ENCODE data around the gene ERRFI1. TPM values are rescaled to one million over a fixed set of nuclear protein-coding genes. Genes with fewer than 3 reads are reported as not detected.

ERRFI1 gene
- total RNA-seq, 1 donor from 2014 or later, result 92.8 TPM

- no peak for TF ChIP-seq CTCF (IDR thresholded peaks at IDR 0.05)
- ATAC-seq (no peak), DNase-seq (no peak)
- no peaks in the 10 kb centered on the region for H3K9me3 ChIP-seq
- peaks cover 4% of the 10 kb centered on the region for H3K4me1 ChIP-seq
- no peaks in the 10 kb centered on the region for H3K27me3 ChIP-seq
- no peaks in the 10 kb centered on the region for H3K36me3 ChIP-seq
- intact Hi-C loops (cut with DNase I), result no loop called here
- H3K27ac ChIP-seq, result no peak overlapping the region
- no peak overlapping the region for H3K4me3 ChIP-seq
Measured at GRCh38 chr1:8065369-8065768, 39.3 kb upstream of the ERRFI1 start.

- TF ChIP-seq CTCF (IDR thresholded peaks at IDR 0.05), result no peak
- intact Hi-C loops (cut with DNase I), result no loop called here
- ATAC-seq (no peak), DNase-seq (no peak)
- Histone ChIP-seq H3K9me3 (no peaks in the 10 kb centered on the region), H3K4me3 (no peak overlapping the region), H3K27me3 (no peaks in the 10 kb centered on the region), H3K4me1 (peaks cover 4% of the 10 kb centered on the region), H3K36me3 (no peaks in the 10 kb centered on the region), H3K27ac (no peak overlapping the region)
Measured at GRCh38 chr1:8063298-8064036, 37.4 kb upstream of the ERRFI1 start.

- ATAC-seq (no peak), DNase-seq (no peak)
- TF ChIP-seq CTCF (IDR thresholded peaks at IDR 0.05), result no peak
- peaks cover 4% of the 10 kb centered on the region for H3K4me1 ChIP-seq
- intact Hi-C loops (cut with DNase I), result no loop called here
- H3K27ac ChIP-seq, result no peak overlapping the region
- H3K36me3 ChIP-seq, result no peaks in the 10 kb centered on the region
- no peaks in the 10 kb centered on the region for H3K27me3 ChIP-seq
- no peaks in the 10 kb centered on the region for H3K9me3 ChIP-seq
- no peak overlapping the region for H3K4me3 ChIP-seq
Measured at GRCh38 chr1:8062861-8063260, 36.8 kb upstream of the ERRFI1 start.

GRCh38 chr1:8061673-8062386 is 35.7 kb upstream of the ERRFI1 start:
- TF ChIP-seq CTCF (IDR thresholded peaks at IDR 0.05), result no peak
- intact Hi-C loops (cut with DNase I), result no loop called here
- H3K4me1 ChIP-seq, result peaks cover 4% of the 10 kb centered on the region
- no peaks in the 10 kb centered on the region for H3K36me3 ChIP-seq
- H3K4me3 ChIP-seq, result no peak overlapping the region
- H3K27me3 ChIP-seq, result no peaks in the 10 kb centered on the region
- H3K27ac ChIP-seq, result peak overlapping the region; percentile 80
- no peaks in the 10 kb centered on the region for H3K9me3 ChIP-seq
- ATAC-seq, result no peak
- DNase-seq, result no peak

- Histone ChIP-seq H3K9me3 (no peaks in the 10 kb centered on the region), H3K4me1 (peaks cover 4% of the 10 kb centered on the region), H3K36me3 (no peaks in the 10 kb centered on the region), H3K4me3 (no peak overlapping the region), H3K27ac (peak overlapping the region; percentile 80), H3K27me3 (no peaks in the 10 kb centered on the region)
- DNase-seq (no peak), ATAC-seq (peak; percentile 91)
- intact Hi-C loops (cut with DNase I), result no loop called here
- no peak for TF ChIP-seq CTCF (IDR thresholded peaks at IDR 0.05)
Measured at GRCh38 chr1:8061210-8061609, 35.1 kb upstream of the ERRFI1 start.
